ENCODE measurements around the gene SYAP1. TPM values are rescaled to one million over a fixed set of nuclear protein-coding genes. Genes with fewer than 3 reads are reported as not detected.

The SYAP1 gene
- polyA plus RNA-seq, 1 donor: 31.3 TPM

- H3K36me3 ChIP-seq (ENCODE audit: control insufficient read depth, insufficient read depth, low read length): peaks cover 5% of the 10 kb centered on the region
- no peak for DNase-seq
- H3K27me3 ChIP-seq (ENCODE audit: control insufficient read depth, insufficient read depth, low read length): no peaks in the 10 kb centered on the region
- no CpG with 5 or more reads among the region's 5 CpGs for whole genome bisulfite sequencing (ENCODE audit: insufficient coverage, low lambda C conversion rate)
- no peak overlapping the region for H3K27ac ChIP-seq (ENCODE audit: low read length)
- H3K4me3 ChIP-seq (ENCODE audit: low read length): no peak overlapping the region
- H3K9me3 ChIP-seq (ENCODE audit: control insufficient read depth, low read depth, low read length): no peaks in the 10 kb centered on the region
- peaks cover 2% of the 10 kb centered on the region for H3K4me1 ChIP-seq (ENCODE audit: control insufficient read depth, insufficient read depth, low read length)
These were observed 69.1 kb downstream of the SYAP1 start for GRCh38 chrX:16788477-16788876.

GRCh38 chrX:16796298-16796697 lies 76.9 kb downstream of the SYAP1 start:
- Histone ChIP-seq H3K4me1 (ENCODE audit: control insufficient read depth, insufficient read depth, low read length) (no peaks in the 10 kb centered on the region), H3K9me3 (ENCODE audit: control insufficient read depth, low read depth, low read length) (no peaks in the 10 kb centered on the region), H3K27me3 (ENCODE audit: control insufficient read depth, insufficient read depth, low read length) (no peaks in the 10 kb centered on the region), H3K27ac (ENCODE audit: low read length) (no peak overlapping the region), H3K36me3 (ENCODE audit: control insufficient read depth, insufficient read depth, low read length) (peaks cover 4% of the 10 kb centered on the region), H3K4me3 (ENCODE audit: low read length) (no peak overlapping the region)
- no CpG with 5 or more reads among the region's 4 CpGs for WGBS (ENCODE audit: insufficient coverage, low lambda C conversion rate)
- DNase-seq: peak in 1 of 2 donors; percentile 8

GRCh38 chrX:16797358-16797757 lies 77.9 kb downstream of the SYAP1 start:
- no CpG with 5 or more reads among the region's 5 CpGs for WGBS (ENCODE audit: insufficient coverage, low lambda C conversion rate)
- Histone ChIP-seq H3K4me1 (ENCODE audit: control insufficient read depth, insufficient read depth, low read length) (no peaks in the 10 kb centered on the region), H3K27ac (ENCODE audit: low read length) (no peak overlapping the region), H3K27me3 (ENCODE audit: control insufficient read depth, insufficient read depth, low read length) (no peaks in the 10 kb centered on the region), H3K36me3 (ENCODE audit: control insufficient read depth, insufficient read depth, low read length) (peaks cover 4% of the 10 kb centered on the region), H3K9me3 (ENCODE audit: control insufficient read depth, low read depth, low read length) (no peaks in the 10 kb centered on the region), H3K4me3 (ENCODE audit: low read length) (no peak overlapping the region)
- no peak for DNase-seq

- no peak overlapping the region for H3K27ac ChIP-seq (ENCODE audit: low read length)
- peaks cover 4% of the 10 kb centered on the region for H3K36me3 ChIP-seq (ENCODE audit: control insufficient read depth, insufficient read depth, low read length)
- no peaks in the 10 kb centered on the region for H3K9me3 ChIP-seq (ENCODE audit: control insufficient read depth, low read depth, low read length)
- H3K4me3 ChIP-seq (ENCODE audit: low read length): no peak overlapping the region
- H3K4me1 ChIP-seq (ENCODE audit: control insufficient read depth, insufficient read depth, low read length): no peaks in the 10 kb centered on the region
- no peak for DNase-seq
- H3K27me3 ChIP-seq (ENCODE audit: control insufficient read depth, insufficient read depth, low read length): no peaks in the 10 kb centered on the region
- no CpG with 5 or more reads among the region's 4 CpGs for WGBS (ENCODE audit: insufficient coverage, low lambda C conversion rate)
These were observed 78.4 kb downstream of the SYAP1 start for GRCh38 chrX:16797841-16798240.

GRCh38 chrX:16804923-16805464 lies 85.6 kb downstream of the SYAP1 start:
- no peak overlapping the region for H3K27ac ChIP-seq (ENCODE audit: low read length)
- H3K9me3 ChIP-seq (ENCODE audit: control insufficient read depth, low read depth, low read length): no peaks in the 10 kb centered on the region
- H3K4me3 ChIP-seq (ENCODE audit: low read length): no peak overlapping the region
- WGBS (ENCODE audit: insufficient coverage, low lambda C conversion rate): no CpG with 5 or more reads among the region's 8 CpGs
- H3K27me3 ChIP-seq (ENCODE audit: control insufficient read depth, insufficient read depth, low read length): no peaks in the 10 kb centered on the region
- H3K36me3 ChIP-seq (ENCODE audit: control insufficient read depth, insufficient read depth, low read length): no peaks in the 10 kb centered on the region
- DNase-seq: no peak
- peaks cover 2% of the 10 kb centered on the region for H3K4me1 ChIP-seq (ENCODE audit: control insufficient read depth, insufficient read depth, low read length)

GRCh38 chrX:16807548-16807947 lies 88.1 kb downstream of the SYAP1 start:
- H3K36me3 ChIP-seq (ENCODE audit: control insufficient read depth, insufficient read depth, low read length): no peaks in the 10 kb centered on the region
- H3K27ac ChIP-seq (ENCODE audit: low read length): peak overlapping the region; percentile 62
- no peaks in the 10 kb centered on the region for H3K27me3 ChIP-seq (ENCODE audit: control insufficient read depth, insufficient read depth, low read length)
- no peaks in the 10 kb centered on the region for H3K9me3 ChIP-seq (ENCODE audit: control insufficient read depth, low read depth, low read length)
- H3K4me1 ChIP-seq (ENCODE audit: control insufficient read depth, insufficient read depth, low read length): peaks cover 2% of the 10 kb centered on the region
- H3K4me3 ChIP-seq (ENCODE audit: low read length): no peak overlapping the region
- DNase-seq: peak in 1 of 2 donors; percentile 17

- Histone ChIP-seq H3K27ac (ENCODE audit: low read length) (peak overlapping the region; percentile 62), H3K9me3 (ENCODE audit: control insufficient read depth, low read depth, low read length) (no peaks in the 10 kb centered on the region), H3K4me3 (ENCODE audit: low read length) (peak overlapping the region; percentile 16), H3K36me3 (ENCODE audit: control insufficient read depth, insufficient read depth, low read length) (peaks cover under 1% of the 10 kb centered on the region), H3K27me3 (ENCODE audit: control insufficient read depth, insufficient read depth, low read length) (no peaks in the 10 kb centered on the region), H3K4me1 (ENCODE audit: control insufficient read depth, insufficient read depth, low read length) (peaks cover 2% of the 10 kb centered on the region)
- no CpG with 5 or more reads among the region's 4 CpGs for WGBS (ENCODE audit: insufficient coverage, low lambda C conversion rate)
- peak; percentile 49 to 68 for DNase-seq
These were observed 88.6 kb downstream of the SYAP1 start for GRCh38 chrX:16807976-16808542.

- peak in 1 of 2 donors; percentile 23 for DNase-seq
- H3K27ac ChIP-seq (ENCODE audit: low read length): no peak overlapping the region
- peaks cover 5% of the 10 kb centered on the region for H3K36me3 ChIP-seq (ENCODE audit: control insufficient read depth, insufficient read depth, low read length)
- H3K4me1 ChIP-seq (ENCODE audit: control insufficient read depth, insufficient read depth, low read length): no peaks in the 10 kb centered on the region
- H3K4me3 ChIP-seq (ENCODE audit: low read length): no peak overlapping the region
- no CpG with 5 or more reads among the region's 1 CpG for WGBS (ENCODE audit: insufficient coverage, low lambda C conversion rate)
- H3K27me3 ChIP-seq (ENCODE audit: control insufficient read depth, insufficient read depth, low read length): no peaks in the 10 kb centered on the region
- no peaks in the 10 kb centered on the region for H3K9me3 ChIP-seq (ENCODE audit: control insufficient read depth, low read depth, low read length)
These were observed 95.2 kb downstream of the SYAP1 start for GRCh38 chrX:16814597-16814996.

Other genes with a start within 250 kb of the SYAP1 start
- 18.2 TPM for gene S100G, start 69.5 kb upstream of the SYAP1 start, polyA plus RNA-seq
- 43.4 TPM for gene CTPS2, start 6.9 kb upstream of the SYAP1 start, polyA plus RNA-seq
- 17.0 TPM for gene TXLNG, start 66.9 kb downstream of the SYAP1 start, polyA plus RNA-seq
- 132 TPM for gene RBBP7, start 150.8 kb downstream of the SYAP1 start, polyA plus RNA-seq
- gene REPS2, start 227.0 kb downstream of the SYAP1 start, polyA plus RNA-seq: 3.7 TPM